Ovary (tissue), 3 donors: Measurements from ENCODE around the gene LRCH1.

Experiments used
- CTCF ChIP-seq, 3 donors: fragments of 450-650 bp in 2 of 3; fragments of 200-600 bp in 1 of 3; IDR thresholded peaks; one replicate each; pipeline versions ENCODE4 v1.5.1 to v1.8.0; 2016 to 2022; ENCODE audit warnings: antibody characterized with exemption in 3 of 3, mild to moderate bottlenecking in 1 of 3
- EP300 ChIP-seq: sonication (generic); formaldehyde crosslinking; IDR thresholded peaks from one replicate; pipeline ENCODE4 v1.6.1; 2017; ENCODE audit warnings: antibody characterized with exemption
- POLR2A ChIP-seq: fragments of 450-650 bp; IDR thresholded peaks from one replicate; pipeline ENCODE4 v1.6.1; 2017; ENCODE audit warnings: antibody characterized with exemption, mild to moderate bottlenecking, moderate library complexity
- donor health status: DM: no; HTN: no; CAD: no.

DNA sequence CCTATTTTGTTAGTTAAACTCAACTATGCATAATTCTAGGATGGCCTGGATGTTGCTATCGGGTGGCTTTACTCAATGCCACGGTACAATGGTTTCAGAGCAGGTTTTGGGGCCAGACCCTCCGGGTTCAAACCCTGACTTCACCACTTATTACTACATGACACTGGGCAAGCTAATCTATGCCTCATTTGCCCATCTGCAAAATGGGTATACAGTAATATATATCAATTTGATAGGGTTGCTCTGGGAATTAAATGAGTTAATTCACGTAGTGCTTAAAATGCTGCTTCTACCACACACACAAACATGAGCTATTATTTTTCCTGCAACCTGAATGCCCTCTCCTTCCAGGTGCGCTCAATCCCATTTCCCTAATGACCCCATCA lies 243.2 kb downstream of the LRCH1 start:
- no peak for TF ChIP-seq EP300
- no peak for TF ChIP-seq CTCF (IDR thresholded peaks at IDR 0.05)
- no peak for TF ChIP-seq POLR2A
